HL-60 (cell line): ENCODE data around the gene FKBP7.

ENCODE experiments used
- DNase-seq, 2 experiments: peaks; one replicate each; pipeline ENCODE4 v3.0.0-alpha.2; 2010 to 2020; ENCODE audit warnings: low read depth in 1 of 2, low spot score in 1 of 2
- H3K27ac ChIP-seq: fragments of 250-450 bp; sonication (Bioruptor Pico); replicated peaks from 2 replicates; pipeline ENCODE4 v1.5.1; 2020; ENCODE audit warnings: mild to moderate bottlenecking, moderate library complexity
- H3K27me3 ChIP-seq: fragments of 250-450 bp; sonication (Bioruptor Pico); 2 replicates; pipeline ENCODE4 v1.5.1; 2021; ENCODE audit warnings: mild to moderate bottlenecking, moderate library complexity; ENCODE audit not compliant: insufficient read depth, poor library complexity, severe bottlenecking
- H3K4me3 ChIP-seq: replicated peaks from 2 replicates; pipeline ENCODE4 v1.5.1; 2011; ENCODE audit warnings: mild to moderate bottlenecking, control low read depth, low read length; ENCODE audit not compliant: insufficient read depth
- GABPA ChIP-seq: IDR thresholded peaks from 2 replicates; pipeline ENCODE4 v1.6.1; 2012; ENCODE audit warnings: low read depth
- POLR2AphosphoS5 ChIP-seq: IDR thresholded peaks from 2 replicates; pipeline ENCODE4 v1.6.1; 2012; ENCODE audit warnings: low read depth
- SPI1 ChIP-seq: IDR thresholded peaks from 2 replicates; pipeline ENCODE4 v1.6.1; 2012; ENCODE audit warnings: low read depth, mild to moderate bottlenecking, borderline replicate concordance
- TF ChIP-seq, protein P1 (sequence below): IDR thresholded peaks from one replicate; pipeline ENCODE4 v1.5.1; 2011; ENCODE audit warnings: low read length, control low read depth, inconsistent platforms; ENCODE audit not compliant: insufficient read depth
- TF ChIP-seq, protein P2 (sequence below): IDR thresholded peaks from 2 replicates; pipeline ENCODE4 v1.6.1; 2012; ENCODE audit warnings: low read depth; ENCODE audit not compliant: insufficient replicate concordance

FKBP7 gene

DNA sequence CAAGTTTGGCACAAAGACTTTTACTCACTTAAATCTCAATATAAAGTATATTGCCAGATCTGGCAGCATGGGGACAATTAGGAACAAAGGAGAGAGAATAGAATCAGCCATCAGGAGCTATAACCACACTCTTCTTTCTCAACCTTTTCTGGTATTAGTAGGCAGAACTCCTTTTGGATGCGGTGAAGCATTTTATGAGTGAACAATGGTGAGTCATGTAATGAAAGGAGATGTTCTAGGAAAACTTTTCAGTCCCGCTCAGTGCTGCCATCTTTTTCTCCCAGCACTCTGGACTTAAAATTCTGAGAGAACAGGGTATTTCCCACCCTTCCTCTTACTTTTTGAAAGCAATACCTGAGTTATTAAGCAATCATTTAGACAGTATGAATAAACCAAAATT, 34.1 kb upstream of the FKBP7 start:
- TF ChIP-seq, protein P1, sequence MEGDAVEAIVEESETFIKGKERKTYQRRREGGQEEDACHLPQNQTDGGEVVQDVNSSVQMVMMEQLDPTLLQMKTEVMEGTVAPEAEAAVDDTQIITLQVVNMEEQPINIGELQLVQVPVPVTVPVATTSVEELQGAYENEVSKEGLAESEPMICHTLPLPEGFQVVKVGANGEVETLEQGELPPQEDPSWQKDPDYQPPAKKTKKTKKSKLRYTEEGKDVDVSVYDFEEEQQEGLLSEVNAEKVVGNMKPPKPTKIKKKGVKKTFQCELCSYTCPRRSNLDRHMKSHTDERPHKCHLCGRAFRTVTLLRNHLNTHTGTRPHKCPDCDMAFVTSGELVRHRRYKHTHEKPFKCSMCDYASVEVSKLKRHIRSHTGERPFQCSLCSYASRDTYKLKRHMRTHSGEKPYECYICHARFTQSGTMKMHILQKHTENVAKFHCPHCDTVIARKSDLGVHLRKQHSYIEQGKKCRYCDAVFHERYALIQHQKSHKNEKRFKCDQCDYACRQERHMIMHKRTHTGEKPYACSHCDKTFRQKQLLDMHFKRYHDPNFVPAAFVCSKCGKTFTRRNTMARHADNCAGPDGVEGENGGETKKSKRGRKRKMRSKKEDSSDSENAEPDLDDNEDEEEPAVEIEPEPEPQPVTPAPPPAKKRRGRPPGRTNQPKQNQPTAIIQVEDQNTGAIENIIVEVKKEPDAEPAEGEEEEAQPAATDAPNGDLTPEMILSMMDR = no peak
- TF ChIP-seq SPI1 (no peak), GABPA (no peak), POLR2AphosphoS5 (no peak)
- TF ChIP-seq, protein P2, sequence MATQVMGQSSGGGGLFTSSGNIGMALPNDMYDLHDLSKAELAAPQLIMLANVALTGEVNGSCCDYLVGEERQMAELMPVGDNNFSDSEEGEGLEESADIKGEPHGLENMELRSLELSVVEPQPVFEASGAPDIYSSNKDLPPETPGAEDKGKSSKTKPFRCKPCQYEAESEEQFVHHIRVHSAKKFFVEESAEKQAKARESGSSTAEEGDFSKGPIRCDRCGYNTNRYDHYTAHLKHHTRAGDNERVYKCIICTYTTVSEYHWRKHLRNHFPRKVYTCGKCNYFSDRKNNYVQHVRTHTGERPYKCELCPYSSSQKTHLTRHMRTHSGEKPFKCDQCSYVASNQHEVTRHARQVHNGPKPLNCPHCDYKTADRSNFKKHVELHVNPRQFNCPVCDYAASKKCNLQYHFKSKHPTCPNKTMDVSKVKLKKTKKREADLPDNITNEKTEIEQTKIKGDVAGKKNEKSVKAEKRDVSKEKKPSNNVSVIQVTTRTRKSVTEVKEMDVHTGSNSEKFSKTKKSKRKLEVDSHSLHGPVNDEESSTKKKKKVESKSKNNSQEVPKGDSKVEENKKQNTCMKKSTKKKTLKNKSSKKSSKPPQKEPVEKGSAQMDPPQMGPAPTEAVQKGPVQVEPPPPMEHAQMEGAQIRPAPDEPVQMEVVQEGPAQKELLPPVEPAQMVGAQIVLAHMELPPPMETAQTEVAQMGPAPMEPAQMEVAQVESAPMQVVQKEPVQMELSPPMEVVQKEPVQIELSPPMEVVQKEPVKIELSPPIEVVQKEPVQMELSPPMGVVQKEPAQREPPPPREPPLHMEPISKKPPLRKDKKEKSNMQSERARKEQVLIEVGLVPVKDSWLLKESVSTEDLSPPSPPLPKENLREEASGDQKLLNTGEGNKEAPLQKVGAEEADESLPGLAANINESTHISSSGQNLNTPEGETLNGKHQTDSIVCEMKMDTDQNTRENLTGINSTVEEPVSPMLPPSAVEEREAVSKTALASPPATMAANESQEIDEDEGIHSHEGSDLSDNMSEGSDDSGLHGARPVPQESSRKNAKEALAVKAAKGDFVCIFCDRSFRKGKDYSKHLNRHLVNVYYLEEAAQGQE = no peak
- Histone ChIP-seq H3K27ac (no peak overlapping the region), H3K4me3 (no peak overlapping the region), H3K27me3 (no peaks in the 10 kb centered on the region)
- no peak for DNase-seq

DNA sequence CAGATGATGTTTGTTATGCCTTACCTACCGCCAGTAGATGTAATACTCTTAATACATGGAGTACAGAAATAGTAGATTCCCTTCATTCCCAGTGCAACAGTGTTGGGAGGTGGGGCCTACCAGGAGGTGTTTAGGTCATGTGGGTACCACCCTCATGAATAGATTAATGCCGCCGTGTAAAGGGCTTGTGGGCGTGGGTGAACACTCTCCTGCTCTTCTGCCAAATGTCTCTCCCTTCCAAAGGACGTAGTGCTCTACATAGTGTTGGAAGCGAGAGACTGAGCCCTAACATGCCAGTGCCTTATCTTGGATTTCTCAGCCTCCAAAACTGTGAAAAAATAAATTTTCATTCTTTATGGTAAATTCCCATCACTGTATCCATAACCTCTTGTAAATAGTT, 32.0 kb upstream of the FKBP7 start:
- Histone ChIP-seq H3K4me3 (no peak overlapping the region), H3K27me3 (no peaks in the 10 kb centered on the region), H3K27ac (no peak overlapping the region)
- no peak for DNase-seq
- TF ChIP-seq SPI1 (no peak), POLR2AphosphoS5 (no peak)
- TF ChIP-seq, protein P2 = no peak
- TF ChIP-seq, protein P1 = no peak

DNA sequence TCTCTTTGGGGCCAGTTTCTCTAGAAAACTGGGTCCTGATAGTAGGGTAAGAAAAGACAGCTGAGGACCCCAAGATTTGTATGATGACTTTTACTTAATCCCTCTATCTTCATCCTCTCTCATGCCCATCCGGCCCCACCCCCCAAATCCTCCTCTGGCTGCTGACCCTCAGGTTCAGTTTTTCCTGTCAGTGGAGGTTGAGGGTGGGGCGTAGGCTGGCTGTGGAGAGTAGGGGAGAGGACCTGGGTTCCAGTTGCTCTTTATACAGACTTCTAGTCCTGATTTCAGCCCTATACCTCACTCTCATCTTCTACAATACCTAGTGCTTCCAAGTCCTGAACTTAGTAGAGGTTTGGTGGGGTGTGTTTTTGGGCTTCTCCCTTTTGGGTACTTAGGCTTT, 30.2 kb upstream of the FKBP7 start:
- no peak for TF ChIP-seq SPI1
- TF ChIP-seq, protein P2 = no peak
- TF ChIP-seq GABPA = no peak
- TF ChIP-seq, protein P1 = no peak
- no peak for TF ChIP-seq POLR2AphosphoS5
- Histone ChIP-seq H3K27me3 (no peaks in the 10 kb centered on the region), H3K4me3 (no peak overlapping the region), H3K27ac (no peak overlapping the region)
- DNase-seq = peak in 1 of 2 experiments; percentile 18
